ENCODE data around the gene LCN12. TPM values are rescaled to one million over a fixed set of nuclear protein-coding genes. Genes with fewer than 3 reads are reported as not detected.

Gene LCN12
- total RNA-seq, 1 experiment from 2014 or later, result 2.5 TPM

DNA sequence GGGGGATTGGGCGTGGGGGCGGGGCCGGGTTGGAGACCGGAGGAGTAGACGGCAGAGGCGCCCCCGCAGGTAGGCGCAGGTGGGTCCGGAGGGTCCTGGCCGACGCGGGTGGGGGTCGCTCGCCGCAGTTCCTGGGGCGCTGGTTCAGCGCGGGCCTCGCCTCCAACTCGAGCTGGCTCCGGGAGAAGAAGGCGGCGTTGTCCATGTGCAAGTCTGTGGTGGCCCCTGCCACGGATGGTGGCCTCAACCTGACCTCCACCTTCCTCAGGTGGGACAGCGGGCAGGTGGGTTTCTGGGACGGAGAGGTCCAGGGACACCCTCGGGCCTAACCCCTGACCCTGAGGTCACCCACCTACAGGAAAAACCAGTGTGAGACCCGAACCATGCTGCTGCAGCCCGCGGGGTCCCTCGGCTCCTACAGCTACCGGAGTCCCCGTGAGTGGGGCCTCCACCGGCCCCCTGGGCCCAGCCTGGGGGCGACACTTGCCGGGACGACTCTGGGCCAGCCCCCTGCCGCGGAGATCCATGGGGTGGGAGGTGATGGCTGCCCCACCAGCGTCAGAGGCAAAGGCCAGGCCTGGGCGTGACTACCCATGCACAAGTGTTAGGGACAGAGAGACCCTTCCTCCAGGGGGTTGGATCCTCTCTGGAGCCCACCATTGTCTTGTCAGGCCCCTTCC lies 26.9 kb downstream of the LCN12 start:
- POLR2A ChIA-PET, result no interaction called here
- Histone ChIP-seq H3K36me3 (ENCODE audit: control insufficient read depth, insufficient read depth, low read length) (no peaks in the 10 kb centered on the region), H3K27ac (ENCODE audit: low read length) (no peak overlapping the region), H3K9me3 (ENCODE audit: control insufficient read depth, insufficient read depth, low read depth, low read length) (no peaks in the 10 kb centered on the region), H3K4me3 (ENCODE audit: low read depth in 2 of 2, low read length in 2 of 2) (peak overlapping the region; percentile 18 to 33), H3K27me3 (ENCODE audit: control insufficient read depth, insufficient read depth, low read length) (no peaks in the 10 kb centered on the region), H3K4me1 (ENCODE audit: control insufficient read depth, insufficient read depth, low read length) (no peaks in the 10 kb centered on the region)
- CTCF ChIA-PET, result interaction anchor here (0.6 to 1.1 kb wide), 2 partner anchors 50 to 307 kb away, joined by 4 to 10 read pairs; no protein-coding TSS in a partner anchor
- in situ Hi-C loops (cut with HindIII; ENCODE audit: low pct_unique_long_range_greater_than_20kb, low sequenced_read_pairs) (no loop called here), intact Hi-C loops (cut with micrococcal nuclease; ENCODE audit: unreplicated experiment) (no loop called here)
- TF ChIP-seq REST (IDR thresholded peaks at IDR 0.05; ENCODE audit: insufficient read depth in 1 of 2, low read depth in 2 of 2, low read length in 1 of 2) (no peak), CTCF (IDR thresholded peaks at IDR 0.05) (no peak), TCF7L2 (IDR thresholded peaks at IDR 0.05; ENCODE audit: low read depth, low read length) (no peak), SIN3A (IDR thresholded peaks at IDR 0.05; ENCODE audit: borderline replicate concordance, insufficient read depth, low read depth, low read length) (no peak), POLR2AphosphoS5 (IDR thresholded peaks at IDR 0.05; ENCODE audit: low read depth, low read length) (no peak)
- ATAC-seq, result no peak
- DNase-seq (ENCODE audit: low read depth, low spot score), result no peak
- no TSS peak for BruUV-seq (replicated peaks)

GRCh38 chr9:136979769-136980587 lies 27.9 kb downstream of the LCN12 start:
- H3K27ac ChIP-seq (ENCODE audit: low read length), result no peak overlapping the region
- no TSS peak for BruUV-seq (replicated peaks)
- DNase-seq (ENCODE audit: low read depth, low spot score), result no peak
- H3K36me3 ChIP-seq (ENCODE audit: control insufficient read depth, insufficient read depth, low read length), result no peaks in the 10 kb centered on the region
- ChIA-PET CTCF (no interaction called here), POLR2A (no interaction called here)
- intact Hi-C loops (cut with micrococcal nuclease; ENCODE audit: unreplicated experiment) (no loop called here), in situ Hi-C loops (cut with HindIII; ENCODE audit: low pct_unique_long_range_greater_than_20kb, low sequenced_read_pairs) (no loop called here)
- no peak for TF ChIP-seq POLR2AphosphoS5 (IDR thresholded peaks at IDR 0.05; ENCODE audit: low read depth, low read length)
- no peak for TF ChIP-seq SIN3A (IDR thresholded peaks at IDR 0.05; ENCODE audit: borderline replicate concordance, insufficient read depth, low read depth, low read length)
- TF ChIP-seq CTCF (IDR thresholded peaks at IDR 0.05), result no peak
- no peak for TF ChIP-seq REST (IDR thresholded peaks at IDR 0.05; ENCODE audit: insufficient read depth in 1 of 2, low read depth in 2 of 2, low read length in 1 of 2)
- no peak for TF ChIP-seq TCF7L2 (IDR thresholded peaks at IDR 0.05; ENCODE audit: low read depth, low read length)
- H3K4me3 ChIP-seq (ENCODE audit: low read depth in 2 of 2, low read length in 2 of 2), result no peak overlapping the region
- H3K9me3 ChIP-seq (ENCODE audit: control insufficient read depth, insufficient read depth, low read depth, low read length), result no peaks in the 10 kb centered on the region
- no peak for ATAC-seq
- H3K4me1 ChIP-seq (ENCODE audit: control insufficient read depth, insufficient read depth, low read length), result no peaks in the 10 kb centered on the region
- no peaks in the 10 kb centered on the region for H3K27me3 ChIP-seq (ENCODE audit: control insufficient read depth, insufficient read depth, low read length)

Measured in Panc1 (cell line).